Smooth muscle cell of the coronary artery (primary cell): ENCODE measurements around the gene LHFPL6. TPM values are rescaled to one million over a fixed set of nuclear protein-coding genes. Genes with fewer than 3 reads are reported as not detected.

Experiments used
- total RNA-seq: library from RNA; depleted of rRNA; stranded (reverse); fragments of >200 nt; gene quantifications from 2 replicates; pipeline ENCODE4 v1.2.3, GENCODE V29; 2014; ENCODE audit warnings: low replicate concordance

LHFPL6 gene
- total RNA-seq, result 46.1 and 70.8 TPM in 2 replicates

GRCh38 chr13:39602614-39603366 is at the start of gene LHFPL6:
TSS of gene LHFPL6 (minus strand) at chr13:39603193.

Other genes starting within 250 kb of the LHFPL6 start
- gene COG6, start 52.5 kb upstream of the LHFPL6 start, total RNA-seq, result 17.4 and 41.0 TPM in 2 replicates